RPMI7951 (cell line): ENCODE results near the gene TAF1D. TPM values are rescaled to one million over a fixed set of nuclear protein-coding genes. Genes with fewer than 3 reads are reported as not detected.
"Not testable (repeated sequence)": the region's sequence is repeated elsewhere in the genome, so short reads cannot be mapped to it uniquely, and the experiment has no call there.

Experiments
- DNase-seq: peaks from one replicate; pipeline ENCODE4 v3.0.0-alpha.2; 2012; ENCODE audit warnings: low read depth
- total RNA-seq: library from RNA; depleted of rRNA; stranded (reverse); fragments of >200 nt; shearing (Covaris generic); gene quantifications from 2 replicates; pipeline ENCODE4 v1.2.3, GENCODE V29; 2014

The TAF1D gene
- total RNA-seq, 1 experiment from 2014 or later = 134 TPM

GRCh38 chr11:93747122-93747521 is 5.8 kb upstream of the TAF1D start:
- DNase-seq = no peak

GRCh38 chr11:93746101-93746500 is 4.8 kb upstream of the TAF1D start:
- DNase-seq = no peak

- DNase-seq = not testable (repeated sequence)
These were observed 3.9 kb upstream of the TAF1D start for GRCh38 chr11:93745005-93745755.

GRCh38 chr11:93744669-93745004 is 3.3 kb upstream of the TAF1D start:
- no peak for DNase-seq

- no peak for DNase-seq
These were observed 2.0 kb upstream of the TAF1D start for GRCh38 chr11:93743291-93743690.

GRCh38 chr11:93741882-93742226 is 559 bp upstream of the TAF1D start:
- DNase-seq = no peak

GRCh38 chr11:93740730-93741093 is 583 bp downstream of the TAF1D start:
- peak; percentile 65 for DNase-seq

- peak; percentile 24 for DNase-seq
These were observed 1.1 kb downstream of the TAF1D start for GRCh38 chr11:93740031-93740729.

- DNase-seq = no peak
These were observed 2.6 kb downstream of the TAF1D start for GRCh38 chr11:93738647-93739081.

GRCh38 chr11:93737904-93738612 is 3.2 kb downstream of the TAF1D start:
- peak; percentile 20 for DNase-seq

- no peak for DNase-seq
These were observed 5.2 kb downstream of the TAF1D start for GRCh38 chr11:93736129-93736528.

GRCh38 chr11:93735627-93736026 is 5.7 kb downstream of the TAF1D start:
- DNase-seq = no peak

GRCh38 chr11:93734427-93735222 is 6.7 kb downstream of the TAF1D start:
- no peak for DNase-seq

GRCh38 chr11:93733474-93733873 is 7.8 kb downstream of the TAF1D start:
- DNase-seq = no peak

- no peak for DNase-seq
These were observed 8.9 kb downstream of the TAF1D start for GRCh38 chr11:93732237-93732892.

GRCh38 chr11:93730108-93731107 is 10.9 kb downstream of the TAF1D start:
- no peak for DNase-seq

- DNase-seq = no peak
These were observed 12.1 kb downstream of the TAF1D start for GRCh38 chr11:93729129-93729616.

- no peak for DNase-seq
These were observed 12.5 kb downstream of the TAF1D start for GRCh38 chr11:93728792-93729128.

GRCh38 chr11:93727985-93728791 is 13.1 kb downstream of the TAF1D start:
- no peak for DNase-seq
